Prostate gland (tissue), 2 donors: ENCODE data around the gene NDEL1.

Source experiments
- CTCF ChIP-seq, 4 experiments: fragments of 200-600 bp in 2 of 4; fragments of 450-650 bp in 2 of 4; sonication (generic) in 2 of 4; IDR thresholded peaks; 1 replicate in 3 of 4; 2 replicates in 1 of 4; pipeline ENCODE4 v1.5.1; 2016 to 2019; ENCODE audit warnings: antibody characterized with exemption in 4 of 4, mild to moderate bottlenecking in 2 of 4, moderate library complexity in 2 of 4
- POLR2A ChIP-seq: fragments of 450-650 bp; IDR thresholded peaks from one replicate; pipeline ENCODE4 v1.6.1; 2016; ENCODE audit warnings: antibody characterized with exemption, mild to moderate bottlenecking
- POLR2AphosphoS5 ChIP-seq: sonication (generic); formaldehyde crosslinking; IDR thresholded peaks from one replicate; pipeline ENCODE4 v1.6.1; 2017; ENCODE audit warnings: antibody characterized with exemption

DNA sequence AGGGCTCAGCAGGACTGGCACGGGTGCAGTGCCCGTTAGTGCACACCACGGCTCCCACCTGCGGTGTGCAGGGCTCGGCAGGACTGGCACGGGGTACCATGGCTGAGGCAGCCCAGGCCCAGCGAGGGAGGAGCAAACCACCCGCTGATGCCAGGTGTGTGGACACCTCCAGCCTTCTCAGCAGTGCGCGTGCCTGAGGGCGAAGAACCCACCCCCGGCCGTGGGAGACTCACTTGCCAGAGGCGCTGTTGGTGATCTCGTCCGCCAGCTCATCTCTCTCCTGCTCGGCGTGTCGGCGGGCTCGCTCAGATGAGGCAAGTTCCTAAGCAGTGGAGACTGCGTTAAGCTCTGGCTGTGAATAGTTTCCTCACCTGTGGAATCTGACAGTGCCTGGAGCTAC, 45.4 kb downstream of the NDEL1 start:
- no peak for TF ChIP-seq CTCF (IDR thresholded peaks at IDR 0.05)
- no peak for TF ChIP-seq POLR2A
- TF ChIP-seq POLR2AphosphoS5, result no peak
